Measurements from ENCODE around the gene ZNF860.
"Not testable (repeated sequence)": the region's sequence is repeated elsewhere in the genome, so short reads cannot be mapped to it uniquely, and the experiment has no call there.

ZNF860 gene

DNA sequence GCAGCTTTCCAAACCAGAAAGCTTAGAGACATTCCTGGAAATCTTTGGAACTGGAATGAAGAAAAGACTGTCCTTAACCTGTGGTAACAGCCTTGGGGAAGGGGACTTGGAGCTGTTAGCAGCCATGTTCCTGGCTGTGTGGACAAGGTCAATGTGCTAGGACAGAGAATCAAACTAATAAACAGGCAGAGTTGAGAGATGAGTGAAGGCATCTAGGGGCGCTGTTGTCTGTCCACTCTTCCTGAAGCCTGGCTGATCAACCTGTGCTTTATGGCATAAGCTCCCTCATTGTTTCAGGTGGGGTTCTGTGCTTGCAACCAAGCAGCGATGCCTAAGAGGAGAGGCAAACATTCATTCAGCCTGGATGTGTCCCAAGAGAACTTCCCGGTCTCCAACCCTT is 19.3 kb downstream of the ZNF860 start:
- no peak for DNase-seq

DNA sequence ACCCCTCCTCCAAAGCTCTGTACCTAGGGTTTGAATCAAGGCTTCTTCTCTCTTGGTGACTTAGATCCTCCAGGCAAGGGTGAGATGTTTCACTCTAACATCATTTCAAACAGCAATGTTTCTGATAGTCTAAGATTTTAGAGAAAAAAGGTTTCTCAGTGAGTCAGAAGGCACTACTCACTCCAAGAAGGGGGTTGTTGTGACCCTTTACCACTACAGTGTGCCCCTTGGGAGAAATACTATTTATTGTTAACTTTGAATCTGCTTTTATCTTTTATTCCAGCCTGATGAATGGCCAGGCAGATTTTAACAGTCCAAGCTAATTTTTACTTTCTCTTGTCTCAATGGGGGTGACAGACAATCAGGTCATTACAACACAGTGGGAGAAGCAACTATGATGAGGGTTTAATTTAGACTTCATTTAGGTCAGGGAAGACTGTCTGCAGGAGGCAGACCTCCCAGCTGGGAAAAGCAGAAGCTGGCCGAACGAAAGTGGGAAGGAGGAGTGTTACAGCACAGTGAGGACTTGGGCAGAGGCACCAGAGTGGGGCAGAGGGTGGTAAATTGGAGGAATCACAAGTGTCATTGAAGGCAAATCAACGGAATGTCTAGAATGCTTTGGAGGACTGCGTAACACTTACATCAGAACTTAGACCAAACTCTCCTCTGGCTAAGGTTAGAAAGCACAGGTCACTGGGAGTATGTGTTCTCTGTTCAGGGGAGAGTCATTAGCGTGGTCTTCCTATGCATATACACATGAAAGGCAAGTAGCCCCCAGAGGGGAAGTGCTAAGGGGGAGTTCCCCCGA is 21.2 kb downstream of the ZNF860 start:
- DNase-seq, result no peak

DNA sequence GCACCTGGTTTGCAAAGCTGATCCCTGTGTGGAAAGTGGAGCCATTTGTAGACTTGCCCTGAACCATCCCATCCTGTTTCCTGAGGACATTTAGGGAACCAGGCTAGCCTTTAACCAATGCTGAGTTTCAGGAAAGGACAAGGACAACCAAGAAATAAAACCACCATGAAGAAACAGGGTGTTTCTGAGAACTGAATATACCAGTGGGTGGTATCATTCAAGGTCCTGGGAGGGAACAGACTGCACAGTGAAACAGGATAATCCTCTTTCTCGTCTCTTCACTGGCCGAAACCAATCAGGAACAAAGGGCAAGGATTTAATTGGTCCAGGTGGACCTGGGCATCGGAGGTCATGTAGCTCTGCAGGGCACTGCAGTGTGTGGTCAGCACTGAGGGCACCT is 21.8 kb downstream of the ZNF860 start:
- no peak for DNase-seq

GRCh38 chr3:32004113-32004765 is 22.7 kb downstream of the ZNF860 start:
- no peak for DNase-seq

DNA sequence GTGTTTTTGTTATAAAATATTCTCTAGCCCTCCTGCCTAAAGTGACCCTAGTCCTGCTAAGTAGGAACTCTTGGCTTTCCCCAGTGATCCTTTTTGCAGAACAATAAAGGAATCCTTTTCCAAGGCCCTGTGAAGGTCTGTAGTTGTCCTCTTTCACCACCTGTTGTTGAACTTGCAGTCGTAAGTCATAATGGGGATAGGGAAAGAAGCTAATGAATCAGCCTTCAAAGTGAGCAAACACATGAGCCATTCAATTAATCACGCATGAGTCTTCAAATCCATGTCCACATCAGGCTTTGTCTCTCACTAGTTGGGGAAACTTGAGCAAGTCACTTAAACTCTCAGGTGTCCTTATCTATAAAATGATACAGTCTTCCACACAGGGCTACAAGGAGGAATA is 27.6 kb downstream of the ZNF860 start:
- no peak for DNase-seq

- no peak for DNase-seq
Observed at GRCh38 chr3:32009957-32010356, 28.4 kb downstream of the ZNF860 start.

DNA sequence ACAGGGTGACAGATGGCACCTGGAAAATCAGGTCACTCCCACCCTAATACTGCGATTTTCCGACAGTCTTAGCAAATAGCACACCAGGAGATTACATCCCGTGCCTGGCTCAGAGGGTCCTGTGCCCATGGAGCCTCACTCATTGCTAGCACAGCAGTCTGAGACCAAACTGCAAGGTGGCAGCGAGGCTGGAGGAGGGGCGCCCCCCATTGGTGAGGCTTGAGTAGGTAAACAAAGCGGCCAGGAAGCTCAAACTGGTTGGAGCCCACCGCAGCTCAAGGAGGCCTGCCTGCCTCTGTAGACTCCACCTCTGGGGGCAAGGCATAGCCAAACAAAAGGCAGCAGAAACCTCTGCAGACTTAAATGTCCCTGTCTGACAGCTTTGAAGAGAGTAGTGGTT is 29.1 kb downstream of the ZNF860 start:
- not testable (repeated sequence) for DNase-seq

- not testable (repeated sequence) for DNase-seq
Observed at GRCh38 chr3:32015638-32016037, 34.1 kb downstream of the ZNF860 start.

- no peak for DNase-seq
Observed at GRCh38 chr3:32017286-32017685, 35.7 kb downstream of the ZNF860 start.

DNA sequence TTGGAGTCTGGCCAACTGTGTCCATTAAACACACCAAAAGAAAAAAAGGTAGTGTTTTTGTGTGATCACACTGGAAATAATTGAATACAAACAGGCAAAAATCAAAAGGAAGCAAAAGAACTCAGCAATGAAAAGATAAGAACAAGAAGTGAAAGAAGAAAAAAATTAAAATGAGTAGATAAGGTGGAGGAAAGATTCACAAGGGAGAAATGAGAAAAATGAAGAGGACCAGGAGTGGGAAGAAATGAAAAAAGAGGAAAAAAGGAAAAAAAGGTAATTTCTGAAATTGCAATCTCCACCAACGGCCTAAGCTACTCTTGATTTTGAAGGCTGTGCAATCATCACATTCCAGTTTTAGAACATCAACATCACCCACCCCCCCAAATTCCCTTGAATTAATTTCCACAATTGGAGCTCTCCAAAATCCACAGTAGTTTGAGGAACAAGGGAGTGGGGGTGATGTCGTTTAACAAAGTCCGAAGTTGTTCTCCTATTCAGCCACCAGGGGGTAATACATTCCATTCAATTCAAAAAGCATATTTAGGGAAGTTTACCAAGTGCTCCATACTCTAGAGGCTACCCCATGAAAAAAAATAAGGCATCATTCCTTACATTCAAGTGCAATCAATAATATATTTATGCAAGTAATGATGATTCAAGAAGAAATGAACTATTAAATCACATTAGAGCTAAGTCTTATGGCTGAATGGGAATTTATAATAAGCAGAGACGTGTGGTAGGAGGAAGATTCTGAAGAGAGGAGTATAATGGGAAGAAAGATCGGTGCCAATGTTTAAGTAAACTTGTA is 37.4 kb downstream of the ZNF860 start:
- peak; percentile 17 for DNase-seq

- DNase-seq, result no peak
Observed at GRCh38 chr3:32021155-32021554, 39.6 kb downstream of the ZNF860 start.

GRCh38 chr3:32021748-32022147 is 40.2 kb downstream of the ZNF860 start:
- no peak for DNase-seq

DNA sequence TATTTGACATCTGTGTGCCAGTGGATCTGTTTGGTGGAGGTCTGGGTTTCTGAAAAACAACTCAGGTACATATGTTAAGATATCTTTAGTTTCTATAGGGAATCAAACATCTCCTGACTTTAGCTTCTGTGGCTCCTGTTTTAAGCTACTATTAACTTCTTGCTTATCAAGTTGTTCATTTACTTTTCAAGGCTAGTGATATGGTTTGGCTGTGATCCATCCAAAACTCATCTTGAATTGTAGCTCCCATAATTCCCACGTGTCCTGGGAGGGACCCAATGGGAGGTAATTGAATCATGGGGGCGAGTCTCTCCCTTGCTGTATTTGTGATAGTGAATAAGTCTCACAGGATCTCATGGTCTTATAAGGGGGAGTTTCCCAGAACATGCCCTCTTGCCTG is 41.4 kb downstream of the ZNF860 start:
- no peak for DNase-seq

- no peak for DNase-seq
Observed at GRCh38 chr3:32026593-32026992, 45.0 kb downstream of the ZNF860 start.

DNA sequence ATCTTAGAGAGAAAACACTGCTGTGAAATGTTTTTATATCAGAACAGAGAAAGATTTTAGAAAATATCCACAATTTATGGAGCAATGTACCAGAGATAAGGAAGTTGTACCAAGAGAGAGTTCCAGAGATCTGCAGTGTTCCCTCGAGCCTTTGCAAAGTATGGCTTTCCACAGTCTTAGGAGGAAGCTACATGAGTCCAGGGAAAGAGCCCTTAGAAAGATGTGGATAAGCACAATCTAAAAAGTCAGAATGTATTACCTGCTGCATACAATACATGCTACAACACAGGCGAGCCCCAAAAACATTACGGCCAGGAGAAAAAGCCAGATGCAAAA is 56.4 kb downstream of the ZNF860 start:
- DNase-seq, result no peak

GRCh38 chr3:32041316-32041715 is 59.8 kb downstream of the ZNF860 start:
- no peak for DNase-seq

All from NCI-H1092 (cell line).